Vagina (tissue), 2 donors: ENCODE measurements around the gene FSTL1.

Experiments used
- CTCF ChIP-seq, 3 experiments: fragments of 450-650 bp in 2 of 3; fragments of 200-600 bp in 1 of 3; sonication (generic) in 1 of 3; IDR thresholded peaks; one replicate each; pipeline ENCODE4 v1.5.1; 2017 to 2019; ENCODE audit warnings: antibody characterized with exemption in 3 of 3, mild to moderate bottlenecking in 2 of 3, moderate library complexity in 2 of 3
- POLR2A ChIP-seq, 2 donors: fragments of 450-650 bp; IDR thresholded peaks; one replicate each; pipeline ENCODE4 v1.6.1; 2017; ENCODE audit warnings: antibody characterized with exemption in 2 of 2, mild to moderate bottlenecking in 2 of 2, moderate library complexity in 2 of 2
- POLR2AphosphoS5 ChIP-seq, 2 donors: sonication (generic); formaldehyde crosslinking; IDR thresholded peaks; one replicate each; pipeline ENCODE4 v1.9.0; 2017; ENCODE audit warnings: antibody characterized with exemption in 2 of 2, mild to moderate bottlenecking in 2 of 2, low read depth in 1 of 2; ENCODE audit not compliant: insufficient read depth in 1 of 2

DNA sequence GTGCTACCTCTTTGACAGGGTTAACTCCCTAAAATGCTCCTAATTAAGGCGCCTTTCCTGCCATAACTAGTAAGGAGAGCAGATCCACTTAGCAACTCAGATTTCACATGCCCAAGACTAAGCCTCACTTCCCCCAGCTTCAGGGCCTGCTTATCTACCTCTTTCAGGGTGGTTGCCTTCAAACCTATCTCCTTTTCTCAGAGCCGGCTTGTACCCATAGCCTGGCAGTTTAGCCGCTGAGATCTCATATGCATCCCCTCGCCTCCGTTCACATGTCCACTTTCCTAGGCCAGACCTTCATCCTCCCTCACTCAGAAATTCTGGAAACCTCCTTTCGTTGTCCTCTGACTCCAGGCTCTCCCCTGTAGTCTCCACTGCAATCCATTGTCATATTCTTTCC is 1.0 kb upstream of the FSTL1 start:
- TF ChIP-seq CTCF (IDR thresholded peaks at IDR 0.05): no peak
- TF ChIP-seq POLR2A (IDR thresholded peaks at IDR 0.05): no peak
- no peak for TF ChIP-seq POLR2AphosphoS5 (IDR thresholded peaks at IDR 0.05; ENCODE audit: insufficient read depth in 1 of 2, low read depth in 1 of 2)
